ENCODE data around the gene LITAFD. TPM values are rescaled to one million over a fixed set of nuclear protein-coding genes. Genes with fewer than 3 reads are reported as not detected.

The LITAFD gene
- total RNA-seq, 1 experiment from 2014 or later, result 0.45 TPM

GRCh38 chr16:8904018-8904430, 21.9 kb downstream of the LITAFD start:
- no peak overlapping the region for H3K4me2 ChIP-seq (ENCODE audit: low read depth, low read length, poor library complexity, severe bottlenecking)
- peaks cover 43% of the 10 kb centered on the region for H3K36me3 ChIP-seq (ENCODE audit: insufficient read depth, low read length)
- no peak overlapping the region for H3K27ac ChIP-seq (ENCODE audit: low read length)
- no peak overlapping the region for H3K9ac ChIP-seq (ENCODE audit: low read length)
- peaks cover 10% of the 10 kb centered on the region; the same call in 1 of the 2 replicates for H4K20me1 ChIP-seq (ENCODE audit: insufficient read depth, low read depth, low read length)
- peaks cover 6% of the 10 kb centered on the region for H3K4me1 ChIP-seq (ENCODE audit: low read length)
- H3K4me3 ChIP-seq (ENCODE audit: low read length), result no peak overlapping the region
- no peak overlapping the region for H2AFZ ChIP-seq (ENCODE audit: low read length)
- no peaks in the 10 kb centered on the region for H3K9me3 ChIP-seq (ENCODE audit: low read length)
- DNase-seq, result no peak
- no peaks in the 10 kb centered on the region for H3K27me3 ChIP-seq (ENCODE audit: low read length)
- H3K9me2 ChIP-seq (replicated peaks; ENCODE audit: insufficient read depth, low read length), result no peaks in the 10 kb centered on the region
- H3K79me2 ChIP-seq (ENCODE audit: low read length), result no peaks in the 10 kb centered on the region

GRCh38 chr16:8905168-8905762, 23.1 kb downstream of the LITAFD start:
- Histone ChIP-seq H3K27ac (ENCODE audit: low read length) (no peak overlapping the region), H2AFZ (ENCODE audit: low read length) (no peak overlapping the region), H3K4me3 (ENCODE audit: low read length) (no peak overlapping the region), H3K4me2 (ENCODE audit: low read depth, low read length, poor library complexity, severe bottlenecking) (no peak overlapping the region), H4K20me1 (ENCODE audit: insufficient read depth, low read depth, low read length) (peaks cover 11% of the 10 kb centered on the region; the same call in 1 of the 2 replicates), H3K9me3 (ENCODE audit: low read length) (no peaks in the 10 kb centered on the region), H3K36me3 (ENCODE audit: insufficient read depth, low read length) (peaks cover 34% of the 10 kb centered on the region; the same call in 1 of the 2 replicates), H3K27me3 (ENCODE audit: low read length) (no peaks in the 10 kb centered on the region), H3K9ac (ENCODE audit: low read length) (no peak overlapping the region), H3K79me2 (ENCODE audit: low read length) (no peaks in the 10 kb centered on the region), H3K9me2 (replicated peaks; ENCODE audit: insufficient read depth, low read length) (no peaks in the 10 kb centered on the region), H3K4me1 (ENCODE audit: low read length) (peaks cover 10% of the 10 kb centered on the region)
- peak; percentile 69 for DNase-seq

GRCh38 chr16:8905795-8906591, 23.8 kb downstream of the LITAFD start:
- H3K36me3 ChIP-seq (ENCODE audit: insufficient read depth, low read length), result peaks cover 35% of the 10 kb centered on the region; the same call in 1 of the 2 replicates
- no peak overlapping the region for H2AFZ ChIP-seq (ENCODE audit: low read length)
- peaks cover 6% of the 10 kb centered on the region; the same call in 1 of the 2 replicates for H3K79me2 ChIP-seq (ENCODE audit: low read length)
- no peak overlapping the region for H3K4me2 ChIP-seq (ENCODE audit: low read depth, low read length, poor library complexity, severe bottlenecking)
- no peaks in the 10 kb centered on the region for H3K9me3 ChIP-seq (ENCODE audit: low read length)
- no peak overlapping the region for H3K4me3 ChIP-seq (ENCODE audit: low read length)
- DNase-seq, result no peak
- peaks cover 17% of the 10 kb centered on the region; the same call in 1 of the 2 replicates for H4K20me1 ChIP-seq (ENCODE audit: insufficient read depth, low read depth, low read length)
- H3K27ac ChIP-seq (ENCODE audit: low read length), result no peak overlapping the region
- no peaks in the 10 kb centered on the region for H3K27me3 ChIP-seq (ENCODE audit: low read length)
- no peak overlapping the region for H3K9ac ChIP-seq (ENCODE audit: low read length)
- H3K4me1 ChIP-seq (ENCODE audit: low read length), result peaks cover 10% of the 10 kb centered on the region
- H3K9me2 ChIP-seq (replicated peaks; ENCODE audit: insufficient read depth, low read length), result no peaks in the 10 kb centered on the region

- Histone ChIP-seq H3K9ac (ENCODE audit: low read length) (no peak overlapping the region), H3K4me3 (ENCODE audit: low read length) (no peak overlapping the region), H3K9me2 (replicated peaks; ENCODE audit: insufficient read depth, low read length) (no peaks in the 10 kb centered on the region), H3K27me3 (ENCODE audit: low read length) (no peaks in the 10 kb centered on the region), H2AFZ (ENCODE audit: low read length) (no peak overlapping the region), H3K36me3 (ENCODE audit: insufficient read depth, low read length) (peaks cover 28% of the 10 kb centered on the region; the same call in 1 of the 2 replicates), H3K9me3 (ENCODE audit: low read length) (no peaks in the 10 kb centered on the region), H3K27ac (ENCODE audit: low read length) (no peak overlapping the region), H4K20me1 (ENCODE audit: insufficient read depth, low read depth, low read length) (peaks cover 18% of the 10 kb centered on the region; the same call in 1 of the 2 replicates), H3K4me2 (ENCODE audit: low read depth, low read length, poor library complexity, severe bottlenecking) (no peak overlapping the region), H3K79me2 (ENCODE audit: low read length) (peaks cover 10% of the 10 kb centered on the region; the same call in 1 of the 2 replicates), H3K4me1 (ENCODE audit: low read length) (peaks cover 10% of the 10 kb centered on the region)
- no peak for DNase-seq
These were observed 24.9 kb downstream of the LITAFD start for GRCh38 chr16:8907096-8907495.

GRCh38 chr16:8908810-8909468, 26.8 kb downstream of the LITAFD start:
- Histone ChIP-seq H3K27me3 (ENCODE audit: low read length) (no peaks in the 10 kb centered on the region), H3K36me3 (ENCODE audit: insufficient read depth, low read length) (peaks cover 26% of the 10 kb centered on the region; the same call in 1 of the 2 replicates), H3K9ac (ENCODE audit: low read length) (no peak overlapping the region), H3K4me3 (ENCODE audit: low read length) (no peak overlapping the region), H3K4me2 (ENCODE audit: low read depth, low read length, poor library complexity, severe bottlenecking) (no peak overlapping the region), H2AFZ (ENCODE audit: low read length) (no peak overlapping the region), H3K79me2 (ENCODE audit: low read length) (peaks cover 10% of the 10 kb centered on the region; the same call in 1 of the 2 replicates), H3K27ac (ENCODE audit: low read length) (no peak overlapping the region), H3K9me3 (ENCODE audit: low read length) (no peaks in the 10 kb centered on the region), H3K9me2 (replicated peaks; ENCODE audit: insufficient read depth, low read length) (no peaks in the 10 kb centered on the region), H3K4me1 (ENCODE audit: low read length) (peaks cover 10% of the 10 kb centered on the region), H4K20me1 (ENCODE audit: insufficient read depth, low read depth, low read length) (peaks cover 18% of the 10 kb centered on the region; the same call in 1 of the 2 replicates)
- no peak for DNase-seq

GRCh38 chr16:8910811-8911210, 28.7 kb downstream of the LITAFD start:
- no peaks in the 10 kb centered on the region for H3K9me3 ChIP-seq (ENCODE audit: low read length)
- no peak overlapping the region for H2AFZ ChIP-seq (ENCODE audit: low read length)
- H3K27me3 ChIP-seq (ENCODE audit: low read length), result no peaks in the 10 kb centered on the region
- no peak for DNase-seq
- H3K9ac ChIP-seq (ENCODE audit: low read length), result no peak overlapping the region
- peaks cover 25% of the 10 kb centered on the region; the same call in 1 of the 2 replicates for H4K20me1 ChIP-seq (ENCODE audit: insufficient read depth, low read depth, low read length)
- H3K27ac ChIP-seq (ENCODE audit: low read length), result no peak overlapping the region
- no peak overlapping the region for H3K4me3 ChIP-seq (ENCODE audit: low read length)
- peaks cover 11% of the 10 kb centered on the region for H3K4me1 ChIP-seq (ENCODE audit: low read length)
- no peaks in the 10 kb centered on the region for H3K9me2 ChIP-seq (replicated peaks; ENCODE audit: insufficient read depth, low read length)
- no peak overlapping the region for H3K4me2 ChIP-seq (ENCODE audit: low read depth, low read length, poor library complexity, severe bottlenecking)
- H3K79me2 ChIP-seq (ENCODE audit: low read length), result peaks cover 20% of the 10 kb centered on the region
- peaks cover 28% of the 10 kb centered on the region; the same call in 1 of the 2 replicates for H3K36me3 ChIP-seq (ENCODE audit: insufficient read depth, low read length)

- H3K27me3 ChIP-seq (ENCODE audit: low read length), result no peaks in the 10 kb centered on the region
- no peak overlapping the region for H3K4me3 ChIP-seq (ENCODE audit: low read length)
- peaks cover 30% of the 10 kb centered on the region for H3K4me1 ChIP-seq (ENCODE audit: low read length)
- H3K9ac ChIP-seq (ENCODE audit: low read length), result no peak overlapping the region
- H3K4me2 ChIP-seq (ENCODE audit: low read depth, low read length, poor library complexity, severe bottlenecking), result no peak overlapping the region
- H3K9me2 ChIP-seq (replicated peaks; ENCODE audit: insufficient read depth, low read length), result no peaks in the 10 kb centered on the region
- H3K9me3 ChIP-seq (ENCODE audit: low read length), result no peaks in the 10 kb centered on the region
- H3K27ac ChIP-seq (ENCODE audit: low read length), result no peak overlapping the region
- DNase-seq, result no peak
- no peak overlapping the region for H2AFZ ChIP-seq (ENCODE audit: low read length)
- peaks cover 18% of the 10 kb centered on the region; the same call in 1 of the 2 replicates for H4K20me1 ChIP-seq (ENCODE audit: insufficient read depth, low read depth, low read length)
- H3K79me2 ChIP-seq (ENCODE audit: low read length), result peaks cover 25% of the 10 kb centered on the region
- H3K36me3 ChIP-seq (ENCODE audit: insufficient read depth, low read length), result peaks cover 31% of the 10 kb centered on the region; the same call in 1 of the 2 replicates
These were observed 30.6 kb downstream of the LITAFD start for GRCh38 chr16:8912793-8913192.

- Histone ChIP-seq H3K9me2 (replicated peaks; ENCODE audit: insufficient read depth, low read length) (no peaks in the 10 kb centered on the region), H3K27me3 (ENCODE audit: low read length) (no peaks in the 10 kb centered on the region), H2AFZ (ENCODE audit: low read length) (no peak overlapping the region), H3K36me3 (ENCODE audit: insufficient read depth, low read length) (peaks cover 31% of the 10 kb centered on the region; the same call in 1 of the 2 replicates), H3K4me2 (ENCODE audit: low read depth, low read length, poor library complexity, severe bottlenecking) (no peak overlapping the region), H3K4me3 (ENCODE audit: low read length) (no peak overlapping the region), H3K27ac (ENCODE audit: low read length) (no peak overlapping the region), H3K9ac (ENCODE audit: low read length) (no peak overlapping the region), H3K79me2 (ENCODE audit: low read length) (peaks cover 25% of the 10 kb centered on the region), H3K9me3 (ENCODE audit: low read length) (no peaks in the 10 kb centered on the region), H3K4me1 (ENCODE audit: low read length) (peaks cover 23% of the 10 kb centered on the region), H4K20me1 (ENCODE audit: insufficient read depth, low read depth, low read length) (peaks cover 16% of the 10 kb centered on the region; the same call in 1 of the 2 replicates)
- no peak for DNase-seq
These were observed 31.9 kb downstream of the LITAFD start for GRCh38 chr16:8914098-8914497.

All from Karpas-422 (cell line).